K562 (cell line): ENCODE results near the gene ATP1A3. TPM values are rescaled to one million over a fixed set of nuclear protein-coding genes. Genes with fewer than 3 reads are reported as not detected.

Source experiments
- AFF1 ChIP-seq, 2 experiments: fragments of 450-650 bp; IDR thresholded peaks; 2 replicates each; pipeline ENCODE4 v1.6.1; 2018; ENCODE audit warnings: mild to moderate bottlenecking in 2 of 2, low read depth in 1 of 2; ENCODE audit not compliant: partially characterized antibody in 2 of 2
- CUX1 ChIP-seq: fragments of 200-800 bp; sonication (Bioruptor generic); IDR thresholded peaks from 2 replicates; pipeline ENCODE4 v1.6.1; 2016; ENCODE audit warnings: missing genetic modification characterization, missing compliant biosample characterization
- ETV6 ChIP-seq, 3 experiments: fragments of 150-350 bp in 1 of 3; sonication (generic) in 1 of 3; formaldehyde crosslinking in 1 of 3; IDR thresholded peaks; 2 replicates each; pipeline versions ENCODE4 v1.6.1 to v1.8.0; 2014 to 2022; ENCODE audit warnings: borderline replicate concordance in 2 of 3, low read depth in 2 of 3, antibody characterized with exemption in 1 of 3, low read length in 1 of 3, mild to moderate bottlenecking in 1 of 3, missing genetic modification reagents in 1 of 3
- ILF3 ChIP-seq: fragments of 450-650 bp; IDR thresholded peaks from 2 replicates; pipeline ENCODE4 v1.6.1; 2018; ENCODE audit warnings: antibody characterized with exemption, mild to moderate bottlenecking, moderate library complexity, borderline replicate concordance
- IRF1 ChIP-seq: sonication (generic); formaldehyde crosslinking; IDR thresholded peaks from 2 replicates; pipeline ENCODE4 v1.8.0; 2022; ENCODE audit warnings: missing genetic modification reagents, mild to moderate bottlenecking, borderline replicate concordance
- MECOM ChIP-seq: fragments of 250-450 bp; sonication (Bioruptor Pico); IDR thresholded peaks from 2 replicates; pipeline ENCODE4 v1.8.0; 2022; ENCODE audit warnings: inconsistent platforms
- USF2 ChIP-seq: sonication (generic); formaldehyde crosslinking; IDR thresholded peaks from 2 replicates; pipeline ENCODE4 v1.5.0; 2020; ENCODE audit warnings: missing genetic modification reagents
- ZBTB7A ChIP-seq: IDR thresholded peaks from 2 replicates; pipeline ENCODE4 v1.6.1; 2011; ENCODE audit warnings: low read depth, mild to moderate bottlenecking, low read length, moderate library complexity, borderline replicate concordance; ENCODE audit not compliant: control insufficient read depth
- ZNF217 ChIP-seq: sonication (generic); formaldehyde crosslinking; IDR thresholded peaks from 2 replicates; pipeline ENCODE4 v1.8.0; 2022; ENCODE audit warnings: mild to moderate bottlenecking, missing genetic modification reagents
- ZNF274 ChIP-seq: IDR thresholded peaks from 2 replicates; pipeline ENCODE4 v1.6.1; 2011; ENCODE audit warnings: low read depth, mild to moderate bottlenecking, low read length, moderate library complexity, borderline replicate concordance
- ZNF551 ChIP-seq: fragments of 250-450 bp; sonication (Bioruptor Pico); IDR thresholded peaks from 2 replicates; pipeline ENCODE4 v1.5.0; 2021; ENCODE audit warnings: mild to moderate bottlenecking, moderate library complexity
- polyA plus RNA-seq, 8 experiments: library from polyadenylated mRNA; depleted of rRNA in 4 of 8; stranded (reverse) in 5 of 8; unstranded in 3 of 8; fragments of >200 nt; fragmentation: Nextera tagmentation in 2 of 8; fragmentation: Illumina TruSeq in 1 of 8; extraction: Ambion mirVana in 2 of 8; extraction: Trizol in 1 of 8; gene quantifications; 2 replicates each; pipeline versions ENCODE4 v1.2.1 to v1.2.3, GENCODE V29; 2011 to 2014; ENCODE audit warnings: inconsistent platforms in 1 of 8, missing spikeins in 1 of 8
- total RNA-seq, 7 experiments: library from RNA; depleted of rRNA in 6 of 7; stranded (reverse); fragments of >200 nt in 6 of 7; fragmentation: Illumina TruSeq in 2 of 7; extraction: Trizol in 2 of 7; gene quantifications; 2 replicates each; pipeline versions ENCODE4 v1.2.1 to v1.2.3, GENCODE V29; 2011 to 2021; ENCODE audit warnings: low replicate concordance in 1 of 7

Gene ATP1A3
- total and polyA plus RNA-seq, 9 of the 15 experiments (the other 6 are each of a cell fraction or from before 2014, with no cell fraction given) = 0.03 to 1.0 (median 0.17) TPM; not detected in 3

- no peak for TF ChIP-seq AFF1 (IDR thresholded peaks at IDR 0.05; ENCODE audit: low read depth in 1 of 2, partially characterized antibody in 2 of 2)
- TF ChIP-seq MECOM (CRISPR knock-in tag) = no peak
- TF ChIP-seq ETV6 (IDR thresholded peaks at IDR 0.05; ENCODE audit: borderline replicate concordance in 1 of 2, low read depth in 2 of 2, low read length in 1 of 2) = no peak
- no peak for TF ChIP-seq ETV6 (CRISPR knock-in tag; IDR thresholded peaks at IDR 0.05; ENCODE audit: borderline replicate concordance)
- no peak for TF ChIP-seq IRF1 (CRISPR knock-in tag)
- TF ChIP-seq ILF3 = no peak
- no peak for TF ChIP-seq CUX1 (CRISPR knock-in tag)
- TF ChIP-seq ZBTB7A = peak; percentile 62
- TF ChIP-seq ZNF551 (CRISPR knock-in tag) = no peak
- TF ChIP-seq ZNF274 = no peak
- TF ChIP-seq USF2 (CRISPR knock-in tag) = no peak
- no peak for TF ChIP-seq ZNF217 (CRISPR knock-in tag)
Observed at GRCh38 chr19:41939861-41940730, 53.9 kb downstream of the ATP1A3 start (continued).
